Parathyroid adenoma (tissue), 2 donors: ENCODE measurements around the gene CNTN1.

ENCODE experiments used
- H2AFZ ChIP-seq: fragments of 300-600 bp; sonication (generic); one replicate; pipeline ENCODE4 v1.7.0; 2017; ENCODE audit warnings: antibody characterized with exemption, mild to moderate bottlenecking
- H3K27ac ChIP-seq: fragments of 300-600 bp; sonication (generic); one replicate; pipeline ENCODE4 v1.7.0; 2017
- H3K27me3 ChIP-seq: fragments of 300-600 bp; sonication (generic); one replicate; pipeline ENCODE4 v1.7.0; 2017; ENCODE audit warnings: low read length; ENCODE audit not compliant: control insufficient read depth, insufficient read depth
- H3K36me3 ChIP-seq: fragments of 300-600 bp; sonication (generic); one replicate; pipeline ENCODE4 v1.7.0; 2017; ENCODE audit warnings: low read length; ENCODE audit not compliant: control insufficient read depth, insufficient read depth
- H3K4me1 ChIP-seq: fragments of 300-600 bp; sonication (generic); one replicate; pipeline ENCODE4 v1.7.0; 2017; ENCODE audit warnings: control low read depth
- H3K4me2 ChIP-seq: fragments of 300-600 bp; sonication (generic); one replicate; pipeline ENCODE4 v1.7.0; 2017; ENCODE audit warnings: low read length
- H3K4me3 ChIP-seq: fragments of 300-600 bp; sonication (generic); one replicate; pipeline ENCODE4 v1.7.0; 2017; ENCODE audit warnings: low read depth, low read length
- H3K79me2 ChIP-seq: fragments of 300-600 bp; sonication (generic); one replicate; pipeline ENCODE4 v1.7.0; 2017; ENCODE audit warnings: control low read depth
- H3K9ac ChIP-seq: fragments of 300-600 bp; sonication (generic); one replicate; pipeline ENCODE4 v1.7.0; 2017; ENCODE audit warnings: mild to moderate bottlenecking
- H3K9me3 ChIP-seq: fragments of 300-600 bp; sonication (generic); one replicate; pipeline ENCODE4 v1.7.0; 2017; ENCODE audit warnings: low read length; ENCODE audit not compliant: control insufficient read depth
- CTCF ChIP-seq: fragments of 300-600 bp; sonication (generic); IDR thresholded peaks from one replicate; pipeline ENCODE4 v1.7.0; 2017; ENCODE audit warnings: antibody characterized with exemption, mild to moderate bottlenecking
- donor health status: primary hyperparathyroidism.

Gene CNTN1

DNA sequence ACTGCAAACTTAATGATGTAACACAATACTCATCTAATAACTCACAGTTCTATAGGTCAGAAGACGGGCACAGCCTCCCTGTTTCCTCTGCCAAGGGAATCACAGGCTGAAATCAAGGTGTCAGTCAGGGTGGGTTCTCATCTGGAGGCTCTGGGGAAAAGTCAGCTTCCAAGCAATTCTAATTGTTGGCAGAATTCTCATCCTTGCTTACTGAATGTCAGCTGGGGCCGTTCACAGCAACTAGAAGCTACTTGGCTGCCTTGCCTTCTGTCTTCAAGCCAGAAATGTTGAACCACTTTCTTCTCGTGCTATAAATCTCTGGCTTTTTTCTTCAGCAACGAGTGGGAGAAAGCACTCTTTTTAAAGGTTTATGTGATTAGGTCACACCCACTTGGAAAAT, 415.8 kb downstream of the CNTN1 start:
- Histone ChIP-seq H3K4me1 (no peaks in the 10 kb centered on the region), H3K27ac (no peak overlapping the region), H3K9ac (no peak overlapping the region), H2AFZ (no peak overlapping the region), H3K36me3 (no peaks in the 10 kb centered on the region), H3K79me2 (no peaks in the 10 kb centered on the region), H3K9me3 (no peaks in the 10 kb centered on the region), H3K4me2 (no peak overlapping the region), H3K4me3 (no peak overlapping the region), H3K27me3 (no peaks in the 10 kb centered on the region)
- TF ChIP-seq CTCF: no peak

- no peaks in the 10 kb centered on the region for H3K79me2 ChIP-seq
- no peak overlapping the region for H2AFZ ChIP-seq
- H3K36me3 ChIP-seq: no peaks in the 10 kb centered on the region
- no peaks in the 10 kb centered on the region for H3K4me1 ChIP-seq
- H3K9ac ChIP-seq: no peak overlapping the region
- H3K27ac ChIP-seq: no peak overlapping the region
- no peak overlapping the region for H3K4me2 ChIP-seq
- H3K9me3 ChIP-seq: no peaks in the 10 kb centered on the region
- no peak overlapping the region for H3K4me3 ChIP-seq
- no peak for TF ChIP-seq CTCF
- no peaks in the 10 kb centered on the region for H3K27me3 ChIP-seq
Observed at GRCh38 chr12:41112903-41113302, 420.7 kb downstream of the CNTN1 start.

GRCh38 chr12:41120211-41120610, 428.0 kb downstream of the CNTN1 start:
- no peaks in the 10 kb centered on the region for H3K27me3 ChIP-seq
- no peaks in the 10 kb centered on the region for H3K4me1 ChIP-seq
- H3K9ac ChIP-seq: no peak overlapping the region
- H3K79me2 ChIP-seq: no peaks in the 10 kb centered on the region
- no peak overlapping the region for H2AFZ ChIP-seq
- H3K4me3 ChIP-seq: no peak overlapping the region
- H3K36me3 ChIP-seq: no peaks in the 10 kb centered on the region
- no peak for TF ChIP-seq CTCF
- no peaks in the 10 kb centered on the region for H3K9me3 ChIP-seq
- H3K4me2 ChIP-seq: no peak overlapping the region
- no peak overlapping the region for H3K27ac ChIP-seq

DNA sequence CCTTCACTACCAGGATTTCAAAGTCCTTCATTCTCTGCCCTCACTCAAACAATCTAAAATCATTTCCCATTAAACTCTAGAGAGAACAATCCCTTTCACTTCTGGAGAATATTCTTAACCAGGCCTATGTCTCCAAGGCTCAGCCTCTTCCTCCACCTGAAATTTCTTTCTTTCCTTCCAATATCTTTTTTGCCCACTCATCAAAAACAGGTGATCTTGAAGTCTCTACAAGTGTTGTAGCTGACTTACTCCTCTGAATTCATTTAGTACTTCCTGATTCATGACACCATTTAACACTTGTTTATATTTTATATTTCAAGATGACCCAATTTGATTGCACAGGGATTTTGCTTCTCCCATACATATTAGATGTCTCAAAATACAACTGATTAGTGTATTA, 429.1 kb downstream of the CNTN1 start:
- H3K27ac ChIP-seq: no peak overlapping the region
- no peaks in the 10 kb centered on the region for H3K79me2 ChIP-seq
- no peak for TF ChIP-seq CTCF
- no peaks in the 10 kb centered on the region for H3K9me3 ChIP-seq
- no peak overlapping the region for H3K9ac ChIP-seq
- H3K4me2 ChIP-seq: no peak overlapping the region
- no peaks in the 10 kb centered on the region for H3K27me3 ChIP-seq
- H3K4me3 ChIP-seq: no peak overlapping the region
- H2AFZ ChIP-seq: no peak overlapping the region
- H3K36me3 ChIP-seq: no peaks in the 10 kb centered on the region
- no peaks in the 10 kb centered on the region for H3K4me1 ChIP-seq
